Activated gamma-delta T cell treated with Interleukin-2 at 50 U/mL for 16 hours (primary cell): Measurements from ENCODE around the gene IL34.
"Not testable (repeated sequence)": the region's sequence is repeated elsewhere in the genome, so short reads cannot be mapped to it uniquely, and the experiment has no call there.

Experiments used
- DNase-seq: peaks from one replicate; pipeline ENCODE4 v3.0.0-alpha.2; 2020

Gene IL34

GRCh38 chr16:70633617-70634016 is 12.7 kb upstream of the IL34 start:
- DNase-seq = not testable (repeated sequence)

DNA sequence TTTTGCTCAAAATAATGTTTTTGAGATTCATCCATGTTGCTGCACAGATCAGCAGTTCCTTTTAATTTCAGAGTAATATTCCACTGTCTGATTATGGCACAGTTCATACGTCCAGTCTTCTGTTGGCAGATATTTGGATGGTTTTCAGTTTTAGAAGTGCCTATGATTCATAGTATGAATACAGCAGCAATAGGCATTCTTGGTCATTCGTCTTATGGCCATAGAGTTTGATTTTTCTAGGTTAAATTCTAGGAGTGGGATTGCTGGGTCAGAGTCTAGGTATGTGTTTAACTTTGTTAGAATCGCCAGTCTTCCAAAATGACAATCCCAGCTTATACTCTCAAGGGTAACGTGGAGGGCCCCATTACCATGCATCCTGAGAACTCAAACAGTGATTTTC is 11.5 kb upstream of the IL34 start:
- no peak for DNase-seq

GRCh38 chr16:70635336-70636016 is 10.9 kb upstream of the IL34 start:
- DNase-seq = no peak

- no peak for DNase-seq
Measured at GRCh38 chr16:70638814-70639792, 7.3 kb upstream of the IL34 start.

GRCh38 chr16:70642633-70643032 is 3.7 kb upstream of the IL34 start:
- DNase-seq = no peak

GRCh38 chr16:70643264-70643663 is 3.1 kb upstream of the IL34 start:
- not testable (repeated sequence) for DNase-seq

GRCh38 chr16:70644763-70645597 is 1.4 kb upstream of the IL34 start:
- no peak for DNase-seq

GRCh38 chr16:70647441-70648359 is 1.3 kb downstream of the IL34 start:
- DNase-seq = no peak

DNA sequence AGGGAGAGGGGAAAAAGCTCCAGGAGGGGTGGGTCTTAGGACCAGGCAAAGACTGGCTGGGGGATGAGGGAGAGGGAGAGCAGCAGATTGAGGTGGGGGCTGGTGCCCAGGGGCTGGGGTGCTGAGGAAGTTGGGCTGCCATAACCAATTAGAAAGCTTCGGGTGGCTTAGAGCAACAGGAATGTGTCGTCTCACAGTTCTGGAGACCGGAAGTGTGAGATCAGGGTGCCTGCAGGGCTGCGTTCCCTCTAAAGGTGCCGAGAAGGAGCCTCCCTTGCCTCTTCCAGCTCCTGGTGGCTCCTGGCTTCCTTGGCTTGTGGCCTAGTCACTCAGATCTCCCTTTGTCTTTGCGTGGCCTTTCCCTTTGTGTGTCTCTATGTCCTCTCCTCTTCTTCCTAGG is 2.2 kb downstream of the IL34 start:
- no peak for DNase-seq

DNA sequence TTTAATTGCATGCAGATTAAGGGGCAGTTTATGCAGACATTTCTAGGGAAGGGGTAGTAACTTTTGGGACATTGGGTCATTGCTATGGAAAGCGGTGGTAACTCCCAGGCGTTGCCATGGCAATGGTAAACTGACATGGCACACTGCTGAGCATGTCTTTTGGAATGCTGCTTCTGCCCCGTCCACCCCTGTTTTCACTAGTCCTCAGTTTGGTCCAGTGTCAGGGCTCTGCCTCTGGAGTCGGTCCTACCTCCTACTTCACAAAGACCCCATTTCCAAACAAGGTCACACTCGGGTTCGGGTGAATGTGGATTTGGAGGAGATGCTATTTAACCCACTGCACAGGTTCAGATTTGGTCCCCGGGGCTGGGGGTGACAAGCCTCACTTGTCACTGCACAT is 2.9 kb downstream of the IL34 start:
- no peak for DNase-seq

GRCh38 chr16:70650216-70650615 is 3.9 kb downstream of the IL34 start:
- no peak for DNase-seq

- DNase-seq = no peak
Measured at GRCh38 chr16:70651524-70651923, 5.2 kb downstream of the IL34 start.

DNA sequence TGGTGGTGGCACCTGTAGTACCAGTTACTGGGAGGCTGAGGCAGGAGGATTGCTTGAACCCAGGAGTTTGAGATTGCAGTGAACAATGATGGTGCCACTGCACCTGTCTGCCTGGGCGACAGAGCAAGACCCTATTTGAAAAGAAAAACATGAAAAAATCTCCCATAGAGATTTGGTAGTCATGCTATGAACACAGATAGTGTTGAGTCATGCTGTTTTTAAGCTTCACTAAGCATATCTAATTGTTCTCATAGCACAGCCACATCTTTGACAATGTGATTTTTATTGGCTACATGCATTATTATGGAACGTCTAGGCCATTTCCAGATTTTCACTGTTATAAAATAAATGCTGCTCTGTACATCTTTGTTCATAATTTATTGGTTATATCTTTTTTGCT is 6.0 kb downstream of the IL34 start:
- no peak for DNase-seq

DNA sequence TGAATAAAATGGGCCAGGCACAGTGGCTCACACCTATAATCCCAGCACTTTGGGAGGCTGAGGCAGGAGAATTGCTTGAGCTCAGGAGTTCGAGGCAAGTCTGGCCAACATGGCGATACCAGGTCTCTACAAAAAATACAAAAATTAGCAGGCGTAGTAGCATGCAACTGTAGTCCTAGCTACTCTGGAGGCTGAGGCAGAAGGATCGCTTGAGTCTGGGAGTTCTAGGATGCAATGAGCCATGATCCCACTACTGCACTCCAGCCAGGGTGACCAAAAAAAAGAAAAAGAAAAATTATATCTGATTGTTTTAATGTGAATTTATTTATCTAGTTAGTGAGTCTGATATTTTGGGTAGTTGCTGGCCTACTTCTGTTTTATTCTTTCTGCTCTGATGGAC is 7.0 kb downstream of the IL34 start:
- DNase-seq = no peak

DNA sequence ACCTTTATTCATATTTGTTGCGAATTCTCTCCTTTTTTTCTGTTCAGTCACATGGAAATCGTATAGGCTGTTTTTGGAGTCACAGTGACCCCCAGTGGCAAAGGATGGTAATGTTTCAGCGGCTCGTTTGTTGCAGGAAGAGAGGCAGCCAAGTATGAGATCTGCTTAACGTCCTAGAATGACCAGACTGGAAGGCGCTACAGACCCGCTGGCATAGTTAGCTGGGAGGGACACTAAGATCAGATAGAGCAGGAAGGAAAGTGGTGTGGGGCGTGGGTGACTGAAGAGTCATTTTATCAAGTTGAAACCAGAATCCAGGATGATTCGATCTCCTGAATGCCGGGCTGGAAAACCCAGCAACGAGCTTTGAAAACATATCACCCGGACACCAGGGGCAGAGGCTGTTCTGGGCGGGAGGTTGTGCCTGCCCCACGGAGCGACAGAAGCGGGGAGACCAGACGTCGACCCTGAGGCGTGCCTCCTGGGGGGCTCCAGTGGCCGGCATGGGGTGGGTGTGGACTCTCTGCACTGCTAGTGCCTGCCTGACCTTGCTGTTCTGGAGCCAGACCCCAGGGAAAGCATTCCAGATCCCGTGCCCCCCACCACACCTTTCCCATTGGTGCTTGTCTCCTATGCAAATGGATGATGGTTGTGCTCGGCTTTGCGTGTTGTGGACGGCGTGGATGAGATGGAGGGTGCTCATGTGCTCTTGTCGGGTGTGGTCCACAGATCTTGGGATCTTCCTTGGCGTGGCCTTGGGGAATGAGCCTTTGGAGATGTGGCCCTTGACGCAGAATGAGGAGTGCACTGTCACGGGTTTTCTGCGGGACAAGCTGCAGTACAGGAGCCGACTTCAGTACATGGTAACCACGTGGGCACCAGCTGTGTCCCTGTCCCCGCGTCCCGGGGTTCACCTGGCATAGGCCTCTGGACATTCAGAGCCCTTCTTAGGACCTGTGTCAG is 7.7 kb downstream of the IL34 start:
- DNase-seq = peak; percentile 77

GRCh38 chr16:70656065-70656711 is 9.8 kb downstream of the IL34 start:
- no peak for DNase-seq

- no peak for DNase-seq
Measured at GRCh38 chr16:70656712-70657263, 10.4 kb downstream of the IL34 start.

DNA sequence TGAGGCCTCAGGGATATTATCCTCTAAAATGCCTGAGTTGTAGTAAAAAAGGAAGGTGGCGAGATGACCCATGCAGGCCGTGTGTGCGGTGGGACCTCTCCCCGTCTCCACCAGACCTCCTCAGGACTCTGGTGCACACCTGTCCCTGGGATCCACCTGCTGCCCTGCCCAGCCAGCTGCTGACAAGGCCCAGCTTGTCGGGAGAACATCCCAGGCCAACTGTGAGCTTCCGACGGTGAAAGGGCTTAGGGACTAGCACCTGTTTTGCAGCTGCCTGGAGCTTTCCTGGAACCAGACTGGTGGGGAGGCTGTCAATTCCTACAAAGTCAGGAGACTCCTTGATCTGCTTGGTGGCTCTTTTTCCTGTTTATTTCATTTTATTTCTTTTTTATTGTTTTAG is 11.6 kb downstream of the IL34 start:
- DNase-seq = no peak

DNA sequence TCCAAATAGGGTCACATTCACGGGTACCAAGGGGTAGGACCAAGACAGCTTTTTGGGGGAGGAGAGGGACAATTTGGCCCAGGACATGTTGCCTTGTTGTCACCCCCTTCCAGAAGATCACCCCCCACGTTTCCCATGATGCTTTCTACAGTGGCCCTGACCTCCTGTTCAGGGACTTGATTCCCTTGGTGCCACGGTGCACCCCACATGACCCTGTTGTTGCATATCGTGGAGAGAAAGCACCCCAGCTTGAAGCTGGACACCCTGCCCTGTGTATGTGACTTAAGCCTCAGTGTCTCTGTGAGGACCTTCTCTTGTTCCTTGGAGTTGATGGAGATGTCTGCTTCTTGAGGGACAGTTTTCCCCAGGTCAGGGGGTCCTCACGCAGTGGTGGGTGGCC is 12.6 kb downstream of the IL34 start:
- no peak for DNase-seq

- DNase-seq = no peak
Measured at GRCh38 chr16:70659546-70659945, 13.2 kb downstream of the IL34 start.
